AG04449 (cell line): Measurements from ENCODE around the gene IQSEC2.

Source experiments
- CTCF ChIA-PET: fragments of 350-600 bp; formaldehyde crosslinking; extraction: SDS; loops from one replicate; lab custom pipeline; 2021; ENCODE audit warnings: antibody characterized with exemption; lab: Yijun Ruan, JAX
- POLR2A ChIA-PET: fragments of 400-600, 350-600 bp; formaldehyde crosslinking; extraction: SDS; loops from one replicate; lab custom pipeline; 2020; ENCODE audit warnings: antibody characterized with exemption, inconsistent platforms; lab: Yijun Ruan, JAX
- DNase-seq: peaks from one replicate; pipeline ENCODE4 v3.0.0-alpha.2; 2010; ENCODE audit warnings: low read depth, low spot score
- H3K4me3 ChIP-seq: 2 replicates; pipeline ENCODE4 v1.5.1; 2011; ENCODE audit warnings: low read depth, mild to moderate bottlenecking, control low read depth, low read length
- CTCF ChIP-seq: IDR thresholded peaks from one replicate; pipeline ENCODE4 v1.5.1; 2011; ENCODE audit warnings: mild to moderate bottlenecking, moderate library complexity, low read length, control low read depth, inconsistent platforms; ENCODE audit not compliant: insufficient read depth; ENCODE audit errors: missing control alignments

The IQSEC2 gene

GRCh38 chrX:53266914-53267313 lies 14.5 kb downstream of the IQSEC2 start:
- DNase-seq, result no peak
- H3K4me3 ChIP-seq, result no peak overlapping the region
- POLR2A ChIA-PET, result no interaction called here
- CTCF ChIA-PET, result no interaction called here
- TF ChIP-seq CTCF, result no peak

DNA sequence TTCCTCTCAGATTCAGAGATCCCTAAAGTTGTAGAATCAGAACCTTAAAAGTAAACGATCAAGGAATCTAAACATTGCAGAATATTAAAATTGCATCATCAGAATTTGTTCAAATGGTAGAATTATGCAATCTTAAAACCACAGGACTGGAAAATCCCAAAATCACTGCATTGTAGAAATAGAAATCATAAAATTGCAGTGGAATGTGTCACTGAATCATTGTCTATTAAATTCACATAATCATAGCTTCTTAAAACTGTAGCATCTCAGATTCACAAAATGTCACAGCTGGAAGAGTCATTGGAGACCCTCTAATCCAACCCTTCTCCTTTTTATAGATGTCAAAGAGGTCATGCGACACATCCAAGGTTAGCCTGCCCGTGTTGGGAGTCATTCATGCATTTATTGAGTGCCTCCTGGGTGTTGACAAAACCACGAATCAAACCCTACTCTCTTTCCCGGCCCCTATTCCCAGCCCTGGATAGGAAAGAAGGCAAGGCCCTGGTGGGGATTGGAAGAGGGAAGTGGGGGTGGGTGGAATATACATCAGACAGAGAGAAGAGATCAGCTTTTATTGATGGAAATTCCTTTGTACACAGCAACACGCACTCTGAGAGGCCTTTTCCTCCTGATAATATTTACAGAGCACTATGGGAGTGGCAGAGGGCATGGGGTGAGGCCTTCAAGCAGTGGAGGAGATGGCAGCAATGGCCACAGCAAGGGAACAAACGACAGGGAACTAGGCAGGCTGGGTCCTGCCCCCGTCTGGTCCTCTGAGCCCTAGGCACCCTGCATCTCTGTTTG lies 15.4 kb downstream of the IQSEC2 start:
- POLR2A ChIA-PET, result no interaction called here
- CTCF ChIA-PET, result interaction anchor here (0.7 to 1.3 kb wide), 4 partner anchors 13 to 18 kb away, joined by 3 to 4 read pairs (median 3); partner anchors contain the start of gene IQSEC2
- no peak for TF ChIP-seq CTCF

DNA sequence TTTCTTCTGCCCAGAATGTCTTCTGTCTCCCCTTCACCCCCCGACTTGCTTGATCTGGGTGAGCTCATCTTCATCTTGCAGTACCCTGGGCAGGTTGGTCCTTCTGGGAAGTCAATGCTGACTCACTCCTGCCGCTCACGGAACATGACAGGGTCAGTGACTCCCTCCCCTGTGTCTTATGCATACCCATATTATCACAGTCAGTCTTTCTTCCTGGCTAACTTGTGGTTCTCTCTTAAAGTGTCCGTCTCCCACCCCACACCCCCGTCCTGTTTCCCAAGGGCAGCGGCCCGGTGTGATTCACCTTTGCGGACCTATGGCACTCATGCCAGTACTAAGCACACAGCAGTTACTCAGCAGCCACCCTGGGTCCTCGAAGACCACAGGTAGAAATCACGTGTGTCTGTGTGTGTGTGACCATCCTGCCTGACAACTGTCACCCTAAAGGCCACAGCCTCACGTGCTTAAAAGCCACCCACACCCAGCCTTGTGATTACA lies 17.7 kb downstream of the IQSEC2 start:
- ChIA-PET POLR2A (no interaction called here), CTCF (interaction anchor here (1.1 to 2.1 kb wide), 3 partner anchors 16 to 20 kb away, joined by 3 to 10 read pairs (median 3); no protein-coding TSS in a partner anchor)
- no peak overlapping the region for H3K4me3 ChIP-seq
- no peak for TF ChIP-seq CTCF
- DNase-seq, result no peak

More for the DNA sequence above, 15.4 kb downstream of the IQSEC2 start:
- no peak for DNase-seq
- no peak overlapping the region for H3K4me3 ChIP-seq

- H3K4me3 ChIP-seq, result no peak overlapping the region
- TF ChIP-seq CTCF, result no peak
- no peak for DNase-seq
- POLR2A ChIA-PET, result no interaction called here
- CTCF ChIA-PET, result interaction anchor here (1.1 to 2.1 kb wide), 3 partner anchors 16 to 21 kb away, joined by 3 to 10 read pairs (median 3); no protein-coding TSS in a partner anchor
Measured at GRCh38 chrX:53262918-53263394, 18.4 kb downstream of the IQSEC2 start.

DNA sequence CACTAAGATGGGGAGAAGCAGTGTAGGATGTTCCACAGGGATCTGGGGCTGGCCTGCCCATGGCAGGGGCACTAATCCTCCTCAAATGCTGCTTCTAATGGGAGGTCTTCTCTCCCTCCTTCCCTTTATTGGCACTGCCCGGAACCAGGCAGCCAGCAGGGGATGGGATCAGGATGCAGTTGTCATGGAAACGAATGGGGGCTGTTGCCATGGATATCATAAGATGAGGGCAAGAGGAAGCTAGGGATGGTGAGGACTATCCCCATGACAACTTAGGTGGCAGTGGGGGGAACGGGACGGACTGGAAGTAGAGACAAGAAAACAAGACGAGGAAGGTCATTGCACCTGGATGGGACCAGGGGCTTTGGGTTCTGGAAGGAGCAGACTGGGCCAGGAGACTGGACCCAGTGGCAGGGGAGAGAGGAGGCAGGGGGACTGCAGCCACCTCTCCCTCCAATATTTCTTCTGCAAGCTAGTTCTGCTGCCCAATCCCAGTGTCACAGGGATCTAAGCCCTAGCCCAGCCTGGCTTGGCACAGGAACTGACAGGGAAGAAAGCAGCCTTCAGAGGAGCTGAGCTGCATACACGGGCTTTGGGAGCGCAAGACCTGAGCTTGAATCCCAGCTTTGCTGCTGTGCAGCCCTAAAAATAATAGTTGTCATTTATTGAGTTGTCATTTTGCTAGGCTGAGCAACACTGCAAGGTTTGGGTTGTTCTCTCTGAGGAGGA lies 19.0 kb downstream of the IQSEC2 start:
- ChIA-PET CTCF (interaction anchor here (1.1 to 2.1 kb wide), 2 partner anchors 15 to 22 kb away, joined by 3 to 10 read pairs; no protein-coding TSS in a partner anchor), POLR2A (no interaction called here)
- H3K4me3 ChIP-seq, result no peak overlapping the region
- DNase-seq, result no peak
- TF ChIP-seq CTCF, result no peak
